Measurements from ENCODE around the gene TCN2. TPM values are rescaled to one million over a fixed set of nuclear protein-coding genes. Genes with fewer than 3 reads are reported as not detected.

The TCN2 gene
- total RNA-seq, 4 donors from 2014 or later, result 26.3 to 55.1 (median 41.4) TPM

GRCh38 chr22:30634471-30635233 is 27.7 kb downstream of the TCN2 start:
- H3K4me1 ChIP-seq, result peaks cover 19 to 28% of the 10 kb centered on the region in 2 donors
- H3K9me3 ChIP-seq, result no peaks in the 10 kb centered on the region
- 13 to 18% methylated on average over 13 to 14 of the region's 29 CpGs for WGBS, 2 donors
- intact Hi-C loops (cut with DNase I), result loop anchor here (2.0 kb wide), 1 partner anchor 286 kb away; no protein-coding TSS in a partner anchor
- H3K36me3 ChIP-seq, result no peaks in the 10 kb centered on the region
- H3K4me3 ChIP-seq (replicated peaks in 1 of 3), result peak overlapping the region in 1 of 3 donors; percentile 60
- no peaks in the 10 kb centered on the region for H3K27me3 ChIP-seq
- peak; percentile 88 to 96 (median 94) for TF ChIP-seq CTCF (IDR thresholded peaks at IDR 0.05)
- no peak for TF ChIP-seq POLR2A (IDR thresholded peaks at IDR 0.05)
- peak overlapping the region; percentile 73 to 93 (median 80) for H3K27ac ChIP-seq
- DNase-seq, result peak; percentile 82 to 86

GRCh38 chr22:30635273-30636225 is 28.6 kb downstream of the TCN2 start, which contains the start of gene SLC35E4:
TSS of gene SLC35E4 (plus strand) at chr22:30635781. CDS start at chr22:30636451, 670 bp downstream.
- peak in 1 of 6 experiments; percentile 23 for TF ChIP-seq CTCF (IDR thresholded peaks at IDR 0.05)
- peak in 1 of 2 donors; percentile 80 for TF ChIP-seq POLR2A (IDR thresholded peaks at IDR 0.05)
- peak; percentile 91 to 94 for DNase-seq
- peak within 1 kb of the TSS; percentile 80 to 93 (median 84) for H3K27ac ChIP-seq
- WGBS, 2 donors, result 2 to 3% methylated on average over 16 to 22 of the region's 75 CpGs
- no peaks in the 10 kb centered on the region for H3K9me3 ChIP-seq
- H3K4me1 ChIP-seq, result peaks cover 19 to 28% of the 10 kb centered on the region in 2 donors
- H3K36me3 ChIP-seq, result no peaks in the 10 kb centered on the region
- no peaks in the 10 kb centered on the region for H3K27me3 ChIP-seq
- intact Hi-C loops (cut with DNase I), result loop anchor here (2.0 kb wide), 1 partner anchor 285 kb away; no protein-coding TSS in a partner anchor
- peak within 1 kb of the TSS; percentile 40 to 66 (median 60) for H3K4me3 ChIP-seq (replicated peaks in 1 of 3)

- Histone ChIP-seq H3K27ac (peak overlapping the region in 2 of 3 donors; percentile 78 to 93), H3K36me3 (no peaks in the 10 kb centered on the region), H3K9me3 (no peaks in the 10 kb centered on the region), H3K4me3 (replicated peaks in 1 of 3) (peak overlapping the region; percentile 40 to 66 (median 60)), H3K27me3 (no peaks in the 10 kb centered on the region), H3K4me1 (peaks cover 19 to 28% of the 10 kb centered on the region in 2 donors)
- intact Hi-C loops (cut with DNase I), result no loop called here
- DNase-seq, result peak; percentile 25 to 38
- WGBS, 2 donors, result 56 to 66% methylated on average over 23 to 29 of the region's 45 CpGs
- TF ChIP-seq POLR2A (IDR thresholded peaks at IDR 0.05), result no peak
- TF ChIP-seq CTCF (IDR thresholded peaks at IDR 0.05), result no peak
These were observed 29.5 kb downstream of the TCN2 start for GRCh38 chr22:30636226-30637077.

- no peak for DNase-seq
- Histone ChIP-seq H3K4me1 (peaks cover 19 to 28% of the 10 kb centered on the region in 2 donors), H3K27me3 (no peaks in the 10 kb centered on the region), H3K4me3 (replicated peaks in 1 of 3) (no peak overlapping the region), H3K27ac (no peak overlapping the region), H3K9me3 (no peaks in the 10 kb centered on the region), H3K36me3 (no peaks in the 10 kb centered on the region)
- 80 to 93% methylated on average over 1 of the region's 1 CpG for WGBS, 2 donors
- intact Hi-C loops (cut with DNase I), result no loop called here
- TF ChIP-seq POLR2A (IDR thresholded peaks at IDR 0.05) (no peak), CTCF (IDR thresholded peaks at IDR 0.05) (no peak)
These were observed 30.7 kb downstream of the TCN2 start for GRCh38 chr22:30637701-30638114.

Data from thyroid gland (tissue), 4 donors.